H1 (cell line): ENCODE data around the gene LINC01488. TPM values are rescaled to one million over a fixed set of nuclear protein-coding genes. Genes with fewer than 3 reads are reported as not detected.
A peak's percentile ranks its signal among the peaks of the same experiment; 100 is the strongest.

ENCODE experiments used
- CTCF ChIA-PET: fragments of 300-600 bp; sonication (Branson Sonifier 250); formaldehyde crosslinking; loops from one replicate; lab custom pipeline; 2021; ENCODE audit not compliant: partially characterized antibody; lab: Charles Lee
- POLR2A ChIA-PET: fragments of 300-600 bp; sonication (Branson Sonifier 250); formaldehyde crosslinking; loops from one replicate; lab custom pipeline; 2021; ENCODE audit warnings: inconsistent platforms; ENCODE audit not compliant: partially characterized antibody; lab: Charles Lee
- DNase-seq, 2 experiments: peaks; one replicate each; pipeline versions ENCODE4 v3.0.0 to v3.0.0-alpha.2; 2010 to 2022; ENCODE audit warnings: low spot score in 2 of 2, low read depth in 1 of 2, mixed read lengths in 1 of 2
- FAIRE-seq: peaks from 2 replicates; lab custom pipeline; 2011; peaks lifted over from hg19 to GRCh38; lab: Jason Lieb, UNC
- H2AFZ ChIP-seq: 2 replicates; pipeline ENCODE4 v1.8.1; 2012; ENCODE audit warnings: low read length, inconsistent platforms
- H2AK5ac ChIP-seq: 2 replicates; pipeline ENCODE4 v1.6.1; 2013; ENCODE audit warnings: low read depth, low read length
- H2BK120ac ChIP-seq: replicated peaks from 2 replicates; pipeline ENCODE3; 2013; ENCODE audit warnings: low read depth, low read length, inconsistent platforms
- H2BK12ac ChIP-seq: 2 replicates; pipeline ENCODE4 v1.6.1; 2013; ENCODE audit warnings: low read depth, low read length
- H2BK15ac ChIP-seq: 2 replicates; pipeline ENCODE4 v1.6.1; 2013; ENCODE audit warnings: low read length
- H2BK20ac ChIP-seq: 2 replicates; pipeline ENCODE4 v1.6.1; 2013; ENCODE audit warnings: low read length
- H2BK5ac ChIP-seq: 2 replicates; pipeline ENCODE4 v1.6.1; 2013; ENCODE audit warnings: low read depth, low read length
- H3K14ac ChIP-seq: 2 replicates; pipeline ENCODE4 v1.6.1; 2013; ENCODE audit warnings: inconsistent platforms; ENCODE audit not compliant: insufficient read length
- H3K18ac ChIP-seq: 2 replicates; pipeline ENCODE4 v1.6.1; 2013; ENCODE audit warnings: low read length; ENCODE audit errors: extremely low read depth
- H3K23ac ChIP-seq: 2 replicates; pipeline ENCODE4 v1.6.1; 2013; ENCODE audit warnings: inconsistent platforms; ENCODE audit not compliant: insufficient read length
- H3K23me2 ChIP-seq: 2 replicates; pipeline ENCODE4 v1.6.1; 2013; ENCODE audit warnings: low read depth, low read length
- H3K27ac ChIP-seq: 2 replicates; pipeline ENCODE4 v1.6.1; 2011; ENCODE audit warnings: low read depth, low read length, inconsistent platforms
- H3K27me3 ChIP-seq, 4 experiments: replicated peaks in 1 of 4; 1 replicate in 1 of 4; 2 replicates in 3 of 4; pipeline versions ENCODE4 v1.6.1 to v1.8.1; 2011 to 2013; ENCODE audit warnings: low read length in 3 of 4, mild to moderate bottlenecking in 3 of 4, inconsistent platforms in 2 of 4, mixed read lengths in 2 of 4, moderate library complexity in 1 of 4; ENCODE audit not compliant: control insufficient read depth in 3 of 4, insufficient read depth in 3 of 4; ENCODE audit errors: extremely low read depth in 1 of 4
- H3K36me3 ChIP-seq, 4 experiments: 2 replicates each; pipeline versions ENCODE4 v1.6.1 to v1.8.1; 2011 to 2013; ENCODE audit warnings: mild to moderate bottlenecking in 4 of 4, low read length in 3 of 4, moderate library complexity in 2 of 4, control low read depth in 1 of 4, inconsistent platforms in 1 of 4; ENCODE audit not compliant: insufficient read depth in 4 of 4, control insufficient read depth in 2 of 4
- H3K4ac ChIP-seq: replicated peaks from 2 replicates; pipeline ENCODE3; 2013; ENCODE audit warnings: low read length, low read depth, mixed read lengths, inconsistent platforms; ENCODE audit not compliant: insufficient read length
- H3K4me1 ChIP-seq, 4 experiments: replicated peaks in 1 of 4; 1 replicate in 1 of 4; 2 replicates in 3 of 4; pipeline versions ENCODE4 v1.6.1 to v1.8.1; 2011 to 2013; ENCODE audit warnings: low read length in 3 of 4, inconsistent platforms in 2 of 4, mixed read lengths in 1 of 4; ENCODE audit not compliant: insufficient read depth in 4 of 4, control insufficient read depth in 3 of 4
- H3K4me2 ChIP-seq, 2 experiments: 2 replicates each; pipeline versions ENCODE4 v1.6.1 to v1.8.1; 2011 to 2013; ENCODE audit warnings: low read depth in 2 of 2, low read length in 2 of 2, control low read depth in 1 of 2, inconsistent platforms in 1 of 2, mild to moderate bottlenecking in 1 of 2; ENCODE audit not compliant: insufficient read depth in 1 of 2
- H3K4me3 ChIP-seq, 4 experiments: fragments of 200-600, 300-600 bp in 1 of 4; sonication (generic), shearing (Covaris generic), sonication (Bioruptor Twin) in 1 of 4; 2 replicates each; pipeline versions ENCODE4 v1.5.1 to v1.8.1; 2011 to 2016; ENCODE audit warnings: low read length in 4 of 4, low read depth in 3 of 4, control low read depth in 2 of 4, inconsistent platforms in 2 of 4, mild to moderate bottlenecking in 2 of 4, mixed read lengths in 1 of 4, moderate library complexity in 1 of 4; ENCODE audit not compliant: insufficient read depth in 2 of 4; ENCODE audit errors: extremely low read depth in 1 of 4
- H3K56ac ChIP-seq: replicated peaks from 2 replicates; pipeline ENCODE3; 2013; ENCODE audit warnings: low read depth, mild to moderate bottlenecking, mixed read lengths, low read length, inconsistent platforms; ENCODE audit not compliant: insufficient read length
- H3K79me1 ChIP-seq: 2 replicates; pipeline ENCODE4 v1.6.1; 2013; ENCODE audit warnings: low read depth, low read length, control low read depth
- H3K79me2 ChIP-seq, 2 experiments: 2 replicates each; pipeline versions ENCODE4 v1.6.1 to v1.8.1; 2012 to 2013; ENCODE audit warnings: low read length in 2 of 2, mild to moderate bottlenecking in 2 of 2, inconsistent platforms in 1 of 2; ENCODE audit not compliant: insufficient read depth in 2 of 2, control insufficient read depth in 1 of 2
- H3K9ac ChIP-seq, 4 experiments: replicated peaks in 1 of 4; 1 replicate in 1 of 4; 2 replicates in 3 of 4; pipeline versions ENCODE4 v1.6.1 to v1.8.1; 2011 to 2013; ENCODE audit warnings: low read depth in 3 of 4, low read length in 3 of 4, control low read depth in 2 of 4, mild to moderate bottlenecking in 2 of 4, moderate library complexity in 2 of 4, inconsistent platforms in 1 of 4; ENCODE audit errors: extremely low read depth in 1 of 4
- H3K9me3 ChIP-seq, 2 experiments: 2 replicates each; pipeline versions ENCODE4 v1.6.1 to v1.8.1; 2012 to 2013; ENCODE audit warnings: mild to moderate bottlenecking in 2 of 2, moderate library complexity in 2 of 2, control low read depth in 1 of 2, inconsistent platforms in 1 of 2, low read depth in 1 of 2, low read length in 1 of 2, mixed read lengths in 1 of 2; ENCODE audit not compliant: insufficient read depth in 2 of 2
- H4K20me1 ChIP-seq, 2 experiments: replicated peaks in 1 of 2; 2 replicates each; pipeline versions ENCODE3 to v1.8.1; 2011 to 2013; ENCODE audit warnings: inconsistent platforms in 2 of 2, low read length in 2 of 2, mild to moderate bottlenecking in 1 of 2; ENCODE audit not compliant: insufficient read depth in 2 of 2, control insufficient read depth in 1 of 2
- H4K5ac ChIP-seq: 2 replicates; pipeline ENCODE4 v1.6.1; 2013; ENCODE audit warnings: low read length, low read depth, mixed read lengths, inconsistent platforms; ENCODE audit not compliant: insufficient read length
- H4K8ac ChIP-seq: 2 replicates; pipeline ENCODE4 v1.8.0; 2013; ENCODE audit warnings: mild to moderate bottlenecking, moderate library complexity, low read length, inconsistent platforms; ENCODE audit not compliant: insufficient read depth; ENCODE audit errors: extremely low read depth
- H4K91ac ChIP-seq: replicated peaks from 2 replicates; pipeline ENCODE3; 2013; ENCODE audit warnings: low read length, mixed read lengths, inconsistent platforms; ENCODE audit not compliant: insufficient read length
- CTBP2 ChIP-seq: IDR thresholded peaks from 2 replicates; pipeline ENCODE4 v1.7.0; 2011; ENCODE audit warnings: borderline replicate concordance, mild to moderate bottlenecking, moderate library complexity, mixed read lengths, low read length; ENCODE audit not compliant: insufficient read depth, insufficient read length
- EGR1 ChIP-seq: IDR thresholded peaks from 2 replicates; pipeline ENCODE4 v1.6.1; 2011; ENCODE audit warnings: low read depth, low read length, borderline replicate concordance
- HDAC2 ChIP-seq, 2 experiments: fragments of 300-600 bp in 1 of 2; sonication (generic) in 1 of 2; IDR thresholded peaks; 2 replicates each; pipeline ENCODE4 v1.6.1; 2011 to 2012; ENCODE audit warnings: low read depth in 2 of 2, low read length in 2 of 2, mild to moderate bottlenecking in 2 of 2, moderate library complexity in 2 of 2, borderline replicate concordance in 1 of 2, inconsistent platforms in 1 of 2
- POLR2AphosphoS5 ChIP-seq: IDR thresholded peaks from 2 replicates; pipeline ENCODE4 v1.6.1; 2011; ENCODE audit warnings: low read depth, low read length
- TCF12 ChIP-seq: IDR thresholded peaks from 2 replicates; pipeline ENCODE4 v1.6.1; 2011; ENCODE audit warnings: low read depth, mild to moderate bottlenecking, low read length
- WGBS, 2 experiments: shearing (Covaris generic) in 1 of 2; methylation state at CpG; one replicate each; pipeline versions ENCODE4 v1.1.6 to v1.1.7; 2013 to 2015; ENCODE audit warnings: low lambda C conversion rate in 2 of 2, mixed read lengths in 2 of 2, inconsistent platforms in 1 of 2, low coverage in 1 of 2, missing lambda C conversion rate in 1 of 2; ENCODE audit not compliant: insufficient replicate concordance in 2 of 2, insufficient coverage in 1 of 2, insufficient read length in 1 of 2; ENCODE audit errors: extremely low coverage in 1 of 2, missing lambda C conversion rate in 1 of 2; 5-methylcytosine and 5-hydroxymethylcytosine counted together
- polyA plus RNA-seq, 7 experiments: library from polyadenylated mRNA; depleted of rRNA in 3 of 7; stranded (reverse) in 5 of 7; unstranded in 2 of 7; fragments of >200 nt in 5 of 7; fragments of 200-250 nt in 2 of 7; gene quantifications; 1 replicate in 5 of 7; 2 replicates in 1 of 7; 4 replicates in 1 of 7; pipeline versions ENCODE4 v1.2.1 to v1.2.3, GENCODE V29; 2011 to 2013; ENCODE audit warnings: missing spikeins in 2 of 7, mixed read lengths in 2 of 7
- total RNA-seq: library from RNA; stranded (reverse); fragmentation: NEBNext Ultra II Directional; extraction: Animal tissue kit (Norgen Biotek cat#: 25700); gene quantifications from 2 replicates; pipeline ENCODE4 v1.2.1, GENCODE V29; 2021

LINC01488 gene
- total and polyA plus RNA-seq, 2 of the 8 experiments (the other 6 are each of a cell fraction or from before 2014, with no cell fraction given): not detected

DNA sequence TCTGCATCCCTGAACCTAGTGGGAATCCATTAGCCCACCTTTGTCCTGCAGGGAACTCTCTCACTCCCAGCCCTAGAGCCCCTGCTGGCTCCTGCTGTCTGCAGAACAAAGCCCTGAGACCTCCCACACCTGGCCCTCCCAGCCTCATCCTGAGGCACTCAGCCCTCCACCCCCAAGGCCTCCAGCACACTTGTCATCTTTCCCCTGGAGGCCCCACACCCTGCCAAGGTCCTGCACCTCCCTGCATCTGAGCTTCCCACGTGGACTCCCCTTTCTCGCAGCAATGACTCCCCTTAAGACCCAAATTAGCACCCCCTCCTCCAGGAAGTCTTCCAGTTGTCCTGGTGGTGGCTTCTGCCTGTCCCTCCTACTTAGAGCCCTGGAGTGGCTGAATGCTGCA is 42.3 kb upstream of the LINC01488 start:
- no peak for DNase-seq
- H2AK5ac ChIP-seq: peak overlapping the region; percentile 75; the same call in 1 of the 2 replicates
- ChIA-PET CTCF (no interaction called here), POLR2A (interaction anchor here (1.1 kb wide), 1 partner anchor 203 kb away, joined by 3 read pairs; no protein-coding TSS in a partner anchor)
- peak overlapping the region; percentile 1 to 34; a peak in 2 of 4 replicates for H3K4me2 ChIP-seq
- H3K27me3 ChIP-seq: peaks cover 0 to 3% (median 0%) of the 10 kb centered on the region in 4 experiments; a peak in 3 of 7 replicates
- H3K79me2 ChIP-seq: no peaks in the 10 kb centered on the region
- H3K9ac ChIP-seq: no peak overlapping the region
- no peak overlapping the region for H3K27ac ChIP-seq
- H3K23me2 ChIP-seq: no peaks in the 10 kb centered on the region
- peaks cover 14 to 62% (median 50%) of the 10 kb centered on the region in 4 experiments for H3K4me1 ChIP-seq
- 0 out of 2 replicates have a peak overlapping the region, but pooled peaks have one; percentile 92 for H2BK15ac ChIP-seq
- no peak overlapping the region for H3K23ac ChIP-seq
- H2AFZ ChIP-seq: no peak overlapping the region
- peak overlapping the region; percentile 90; the same call in 1 of the 2 replicates for H2BK5ac ChIP-seq
- peak overlapping the region; percentile 80 for H2BK20ac ChIP-seq
- peak overlapping the region; percentile 86 for H4K91ac ChIP-seq
- no peak for FAIRE-seq
- no peaks in the 10 kb centered on the region for H4K20me1 ChIP-seq
- no peak for TF ChIP-seq TCF12
- TF ChIP-seq CTBP2: no peak
- TF ChIP-seq HDAC2 (IDR thresholded peaks at IDR 0.05; ENCODE audit: borderline replicate concordance in 1 of 2, low read depth in 2 of 2, low read length in 2 of 2): peak; percentile 32 to 58; a peak in 1 of 4 replicates
- 0 out of 2 replicates have a peak, but pooled peaks have one; percentile 20 for TF ChIP-seq EGR1
- no peak for TF ChIP-seq POLR2AphosphoS5
- no peak overlapping the region for H3K4ac ChIP-seq
- H4K5ac ChIP-seq: no peak overlapping the region
- H3K9me3 ChIP-seq: no peaks in the 10 kb centered on the region
- H2BK120ac ChIP-seq: peak overlapping the region; percentile 30
- peak overlapping the region; percentile 84 for H3K18ac ChIP-seq
- H3K14ac ChIP-seq: no peak overlapping the region
- WGBS, 2 experiments: 35% methylated on average over 2 of the region's 2 CpGs; no CpG with 5 or more reads in 1 of the 2 experiments
- H3K79me1 ChIP-seq: no peaks in the 10 kb centered on the region; the same call in 1 of the 2 replicates
- H3K36me3 ChIP-seq: no peaks in the 10 kb centered on the region
- peak overlapping the region; percentile 52; the same call in 1 of the 2 replicates for H2BK12ac ChIP-seq
- no peak overlapping the region for H3K4me3 ChIP-seq
- H4K8ac ChIP-seq: peak overlapping the region; percentile 15; the same call in 1 of the 2 replicates
- H3K56ac ChIP-seq: no peak overlapping the region
